ENCODE data around the gene ENC1. TPM values are rescaled to one million over a fixed set of nuclear protein-coding genes. Genes with fewer than 3 reads are reported as not detected.

Gene ENC1
- total RNA-seq, 1 experiment from 2014 or later, result 104 TPM

DNA sequence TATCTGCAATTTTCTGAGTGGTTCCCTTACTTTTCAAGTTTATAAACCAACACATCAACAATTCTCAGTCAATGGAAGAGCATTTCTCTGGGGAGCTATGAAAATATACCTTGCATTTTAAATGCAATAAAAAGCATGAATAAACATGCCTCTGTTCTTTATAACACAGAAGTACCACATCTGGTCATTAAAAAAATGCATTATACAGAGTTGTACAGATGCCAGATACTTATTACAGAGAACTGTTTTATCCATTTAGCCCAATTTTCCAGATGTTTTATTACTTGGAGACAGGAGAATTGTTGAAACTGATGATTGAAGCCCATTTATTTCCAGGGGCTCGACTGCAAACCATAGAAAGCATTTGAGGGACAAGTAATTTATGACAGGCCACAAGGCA lies 25.3 kb upstream of the ENC1 start:
- no peaks in the 10 kb centered on the region for H3K27me3 ChIP-seq
- no peak overlapping the region for H3K27ac ChIP-seq
- no peak overlapping the region for H3K4me3 ChIP-seq
- no peaks in the 10 kb centered on the region for H3K36me3 ChIP-seq
- H3K9me3 ChIP-seq (replicated peaks), result no peaks in the 10 kb centered on the region
- H3K4me1 ChIP-seq, result peaks cover under 1% of the 10 kb centered on the region; the same call in 1 of the 2 replicates
- no peak for DNase-seq

DNA sequence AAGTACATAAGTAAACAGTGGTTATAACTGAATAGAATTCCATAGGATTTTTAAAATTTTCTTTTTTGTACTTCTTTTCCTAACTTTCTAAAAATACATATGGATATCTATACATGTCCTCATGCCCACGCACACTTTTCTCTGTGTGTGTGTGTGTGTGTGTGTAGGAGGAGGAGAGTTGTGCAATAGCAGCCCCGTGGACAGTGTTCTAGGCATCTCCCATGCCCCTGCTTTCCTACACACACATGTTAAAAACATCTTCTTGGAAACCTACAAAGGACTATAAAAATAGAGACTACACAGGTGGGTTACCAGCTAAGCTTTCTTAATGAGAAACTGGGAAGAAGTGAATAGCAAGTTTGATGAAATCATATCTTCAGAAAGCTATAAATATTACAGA lies 24.7 kb upstream of the ENC1 start:
- no peak for DNase-seq
- H3K4me1 ChIP-seq, result peaks cover 5% of the 10 kb centered on the region; the same call in 1 of the 2 replicates
- H3K27me3 ChIP-seq, result no peaks in the 10 kb centered on the region
- no peaks in the 10 kb centered on the region for H3K36me3 ChIP-seq
- H3K4me3 ChIP-seq, result no peak overlapping the region
- no peak overlapping the region for H3K27ac ChIP-seq
- no peaks in the 10 kb centered on the region for H3K9me3 ChIP-seq (replicated peaks)

DNA sequence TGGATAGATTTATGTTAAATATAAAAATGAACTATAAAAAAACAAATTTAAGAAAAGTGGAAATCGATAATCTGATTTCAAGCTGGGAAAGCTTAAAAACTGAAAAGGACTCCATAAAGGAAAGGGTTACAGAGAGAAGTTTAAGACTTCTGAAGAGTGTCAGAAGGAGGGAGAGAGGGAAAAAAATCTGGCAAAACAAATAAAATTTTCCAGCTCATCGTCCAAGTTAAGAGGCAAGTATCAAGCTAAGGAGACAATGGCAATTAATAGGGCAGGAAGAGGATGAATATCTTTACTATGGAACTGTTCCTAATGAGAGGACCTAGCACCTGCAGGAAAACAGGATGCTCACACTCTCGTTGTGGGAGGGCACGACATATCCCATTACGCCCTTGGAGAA lies 24.0 kb upstream of the ENC1 start:
- no peaks in the 10 kb centered on the region for H3K36me3 ChIP-seq
- H3K27ac ChIP-seq, result no peak overlapping the region
- no peak for DNase-seq
- H3K27me3 ChIP-seq, result no peaks in the 10 kb centered on the region
- peaks cover 5% of the 10 kb centered on the region; the same call in 1 of the 2 replicates for H3K4me1 ChIP-seq
- no peak overlapping the region for H3K4me3 ChIP-seq
- H3K9me3 ChIP-seq (replicated peaks), result no peaks in the 10 kb centered on the region

DNA sequence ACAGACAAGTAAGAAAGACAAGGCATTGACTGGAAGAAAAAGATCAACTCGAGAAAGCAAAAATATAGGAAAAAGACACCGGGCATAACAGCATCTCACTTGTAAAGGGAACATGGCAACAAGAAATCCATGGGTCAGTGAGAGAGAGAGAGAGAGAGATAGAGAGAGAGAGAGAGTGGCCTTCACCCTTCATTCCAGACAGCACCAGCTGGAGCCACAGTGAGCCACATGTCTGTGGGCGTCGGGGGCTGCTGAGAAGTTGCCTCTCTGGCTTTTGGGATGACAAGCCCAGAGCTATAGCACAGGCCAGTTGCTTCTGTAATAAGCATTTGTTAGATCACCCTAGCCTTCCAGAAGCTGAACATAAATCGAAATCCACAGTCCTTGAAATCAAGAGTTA lies 20.3 kb upstream of the ENC1 start:
- no peak for DNase-seq
- peaks cover 5% of the 10 kb centered on the region; the same call in 1 of the 2 replicates for H3K4me1 ChIP-seq
- no peaks in the 10 kb centered on the region for H3K9me3 ChIP-seq (replicated peaks)

DNA sequence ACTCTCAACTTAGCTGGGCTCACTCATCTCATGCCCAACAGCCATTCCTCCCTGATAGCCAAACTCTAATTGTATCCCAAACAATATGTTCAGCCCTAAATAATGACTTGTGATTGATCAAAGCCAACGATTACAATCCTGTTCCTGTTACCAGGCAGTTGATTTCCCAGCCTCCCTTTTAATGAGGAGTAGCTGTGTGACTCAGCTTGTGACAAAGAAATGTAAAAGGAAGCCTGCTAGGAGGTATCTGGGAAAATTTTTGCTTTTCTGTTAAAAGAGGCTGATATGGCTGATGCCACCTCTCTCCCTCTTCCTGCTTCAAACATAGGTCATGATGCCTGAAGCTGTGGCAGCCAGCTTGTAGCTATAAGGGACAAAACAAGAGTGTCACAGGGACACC lies 19.6 kb upstream of the ENC1 start:
- H3K27me3 ChIP-seq, result no peaks in the 10 kb centered on the region
- no peaks in the 10 kb centered on the region for H3K9me3 ChIP-seq (replicated peaks)
- H3K4me1 ChIP-seq, result peaks cover 5% of the 10 kb centered on the region; the same call in 1 of the 2 replicates
- H3K27ac ChIP-seq, result no peak overlapping the region
- H3K36me3 ChIP-seq, result no peaks in the 10 kb centered on the region
- no peak for DNase-seq
- H3K4me3 ChIP-seq, result no peak overlapping the region

More for the DNA sequence above, 20.3 kb upstream of the ENC1 start:
- Histone ChIP-seq H3K36me3 (no peaks in the 10 kb centered on the region), H3K27me3 (no peaks in the 10 kb centered on the region), H3K4me3 (no peak overlapping the region), H3K27ac (no peak overlapping the region)

DNA sequence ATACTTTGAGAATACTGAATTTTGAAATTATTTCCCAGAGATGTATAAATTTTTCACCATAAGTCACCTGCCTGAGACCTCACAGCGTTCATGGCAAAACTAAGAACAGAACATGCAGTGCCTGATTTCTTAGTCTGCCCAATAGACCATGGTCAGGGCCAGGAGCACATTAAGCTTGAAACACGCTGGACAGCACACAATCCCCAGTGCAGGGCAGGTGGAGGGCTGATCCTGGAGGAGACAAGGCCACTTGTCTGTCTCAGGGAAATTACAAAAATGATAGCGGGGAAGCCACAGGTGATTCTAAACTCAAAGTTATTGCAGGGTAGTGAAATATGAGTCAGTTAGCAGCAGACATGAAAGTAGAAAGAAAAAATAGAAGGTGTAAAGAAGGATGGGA lies 18.6 kb upstream of the ENC1 start:
- no peaks in the 10 kb centered on the region for H3K27me3 ChIP-seq
- no peaks in the 10 kb centered on the region for H3K36me3 ChIP-seq
- DNase-seq, result no peak
- H3K9me3 ChIP-seq (replicated peaks), result no peaks in the 10 kb centered on the region
- H3K4me1 ChIP-seq, result peaks cover 5% of the 10 kb centered on the region; the same call in 1 of the 2 replicates
- no peak overlapping the region for H3K4me3 ChIP-seq
- no peak overlapping the region for H3K27ac ChIP-seq

DNA sequence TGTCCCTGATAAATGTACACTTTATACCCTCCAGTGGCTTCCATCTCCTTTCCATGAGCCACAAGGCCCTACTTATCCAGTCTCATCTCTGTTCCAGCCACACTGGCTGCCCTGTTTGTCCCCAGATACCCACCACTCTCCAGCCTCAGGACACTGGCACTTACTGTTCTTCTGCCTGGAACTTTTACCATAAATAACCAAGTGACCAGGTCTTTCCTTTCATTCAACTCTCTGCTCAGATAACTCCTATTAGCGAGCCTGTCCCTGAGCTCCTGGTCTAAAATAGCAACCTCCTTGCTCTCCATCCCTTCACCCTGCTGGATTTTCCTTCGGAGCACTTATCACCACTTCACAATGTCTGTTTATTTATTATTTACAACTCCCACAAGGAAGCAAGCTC lies 16.6 kb upstream of the ENC1 start:
- no peaks in the 10 kb centered on the region for H3K9me3 ChIP-seq (replicated peaks)
- H3K27ac ChIP-seq, result no peak overlapping the region
- DNase-seq, result no peak
- H3K4me1 ChIP-seq, result peaks cover 5% of the 10 kb centered on the region; the same call in 1 of the 2 replicates
- no peaks in the 10 kb centered on the region for H3K36me3 ChIP-seq
- H3K4me3 ChIP-seq, result no peak overlapping the region
- no peaks in the 10 kb centered on the region for H3K27me3 ChIP-seq

DNA sequence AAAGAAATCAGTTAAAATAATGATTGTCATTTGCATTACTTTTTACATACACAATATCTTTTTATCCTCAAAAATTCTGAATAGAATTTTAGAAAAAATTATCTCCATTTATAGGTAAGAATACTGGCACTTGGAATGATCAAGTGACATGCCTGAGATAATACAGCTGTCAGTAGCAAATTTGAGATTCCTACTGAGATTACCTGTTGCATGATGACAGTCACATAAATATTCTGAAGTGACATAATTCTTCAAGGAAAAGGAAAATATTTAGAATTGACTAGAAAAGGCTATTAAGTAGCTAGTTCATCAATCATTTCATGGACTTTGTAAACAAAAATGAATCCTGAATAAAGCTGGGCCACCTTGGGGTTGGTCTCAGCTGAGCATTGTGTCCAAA lies 15.2 kb upstream of the ENC1 start:
- DNase-seq, result no peak
- H3K4me1 ChIP-seq, result peaks cover 3% of the 10 kb centered on the region; the same call in 1 of the 2 replicates
- H3K9me3 ChIP-seq (replicated peaks), result no peaks in the 10 kb centered on the region
- no peak overlapping the region for H3K4me3 ChIP-seq
- H3K27ac ChIP-seq, result no peak overlapping the region
- no peaks in the 10 kb centered on the region for H3K27me3 ChIP-seq
- H3K36me3 ChIP-seq, result no peaks in the 10 kb centered on the region

DNA sequence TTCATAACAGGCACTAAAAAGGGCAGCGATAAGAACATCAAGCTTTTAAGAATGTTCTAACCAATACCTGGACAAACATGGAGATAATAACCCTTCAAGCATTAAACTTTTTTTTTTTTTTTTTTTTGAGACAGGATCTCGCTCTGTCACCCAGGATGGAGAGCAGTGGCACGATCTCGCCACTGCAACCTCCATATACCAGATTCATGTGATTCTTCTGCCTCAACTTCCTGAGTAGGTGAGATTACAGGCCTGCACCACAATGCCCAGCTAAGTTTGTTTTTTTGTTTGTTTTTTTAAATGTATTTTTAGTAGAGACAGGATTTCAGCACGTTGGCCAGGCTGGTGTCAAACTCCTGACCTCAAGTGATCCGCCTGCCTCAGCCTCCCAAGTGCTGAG lies 14.7 kb upstream of the ENC1 start:
- no peaks in the 10 kb centered on the region for H3K27me3 ChIP-seq
- no peak for DNase-seq
- H3K27ac ChIP-seq, result no peak overlapping the region
- H3K4me1 ChIP-seq, result no peaks in the 10 kb centered on the region
- no peak overlapping the region for H3K4me3 ChIP-seq
- H3K9me3 ChIP-seq (replicated peaks), result no peaks in the 10 kb centered on the region
- no peaks in the 10 kb centered on the region for H3K36me3 ChIP-seq

DNA sequence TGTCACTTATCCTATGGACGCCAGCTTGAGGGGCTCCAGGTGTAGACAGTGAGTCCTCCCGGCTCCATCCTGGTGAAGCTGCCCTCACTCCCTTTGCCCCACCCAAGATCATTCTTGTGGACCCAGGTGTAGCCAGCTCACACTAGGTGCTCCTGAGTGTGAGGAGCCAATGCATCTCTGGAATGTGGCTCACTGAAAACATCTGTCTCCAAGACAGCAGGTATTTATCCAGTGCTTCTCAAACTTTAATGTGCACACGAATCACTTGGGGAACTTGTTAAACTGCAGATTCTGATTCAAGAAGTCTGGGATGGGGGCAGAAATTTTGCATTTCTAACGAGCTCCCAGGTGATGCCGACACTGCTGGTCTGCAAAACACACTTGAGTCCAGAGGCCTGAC lies 13.5 kb upstream of the ENC1 start:
- DNase-seq, result no peak
- H3K4me1 ChIP-seq, result peaks cover 5% of the 10 kb centered on the region; the same call in 1 of the 2 replicates

DNA sequence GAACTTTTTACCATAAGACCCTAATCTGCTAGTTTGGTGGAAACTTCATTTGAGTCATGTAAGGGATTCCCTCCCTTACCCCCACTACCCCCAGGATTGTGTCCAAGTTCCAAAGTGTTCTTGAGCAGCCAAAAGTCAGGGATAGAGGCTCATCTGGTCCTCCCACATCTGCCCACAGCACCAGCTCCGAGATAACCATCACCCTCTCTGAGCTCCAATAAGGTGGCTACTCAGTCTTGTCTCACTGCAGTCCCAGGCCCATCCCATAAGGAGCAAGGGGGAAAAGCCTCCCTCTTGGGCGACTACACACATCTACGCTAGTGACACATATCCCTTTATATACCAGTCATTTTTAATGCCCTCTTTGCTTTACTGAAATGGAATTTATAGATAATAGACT lies 12.0 kb upstream of the ENC1 start:
- no peaks in the 10 kb centered on the region for H3K36me3 ChIP-seq
- H3K4me1 ChIP-seq, result peaks cover 18% of the 10 kb centered on the region
- no peaks in the 10 kb centered on the region for H3K27me3 ChIP-seq
- no peaks in the 10 kb centered on the region for H3K9me3 ChIP-seq (replicated peaks)
- H3K27ac ChIP-seq, result no peak overlapping the region
- DNase-seq, result no peak
- no peak overlapping the region for H3K4me3 ChIP-seq

More for the DNA sequence above, 13.5 kb upstream of the ENC1 start:
- Histone ChIP-seq H3K9me3 (replicated peaks) (no peaks in the 10 kb centered on the region), H3K36me3 (no peaks in the 10 kb centered on the region), H3K27ac (no peak overlapping the region), H3K27me3 (no peaks in the 10 kb centered on the region), H3K4me3 (no peak overlapping the region)

DNA sequence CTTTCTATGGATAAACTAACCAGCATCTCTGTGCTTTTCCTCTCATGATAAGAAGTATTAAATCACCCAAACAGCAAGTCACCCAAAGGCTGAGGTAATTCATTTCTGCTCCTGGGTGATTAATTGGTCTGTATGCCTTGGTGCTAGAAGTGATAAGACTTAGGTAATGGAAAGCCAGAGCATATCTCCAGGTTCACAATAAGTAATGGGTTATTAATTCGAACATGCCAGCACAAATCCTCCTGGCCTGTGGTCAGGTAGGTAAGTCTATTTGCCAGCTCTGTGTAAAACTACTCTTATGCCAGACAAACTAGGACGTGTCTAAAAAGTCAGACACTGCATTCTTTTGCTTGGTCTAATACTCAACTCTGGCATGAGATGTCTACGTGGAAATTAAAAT lies 11.2 kb upstream of the ENC1 start:
- DNase-seq, result no peak
- H3K27me3 ChIP-seq, result no peaks in the 10 kb centered on the region

DNA sequence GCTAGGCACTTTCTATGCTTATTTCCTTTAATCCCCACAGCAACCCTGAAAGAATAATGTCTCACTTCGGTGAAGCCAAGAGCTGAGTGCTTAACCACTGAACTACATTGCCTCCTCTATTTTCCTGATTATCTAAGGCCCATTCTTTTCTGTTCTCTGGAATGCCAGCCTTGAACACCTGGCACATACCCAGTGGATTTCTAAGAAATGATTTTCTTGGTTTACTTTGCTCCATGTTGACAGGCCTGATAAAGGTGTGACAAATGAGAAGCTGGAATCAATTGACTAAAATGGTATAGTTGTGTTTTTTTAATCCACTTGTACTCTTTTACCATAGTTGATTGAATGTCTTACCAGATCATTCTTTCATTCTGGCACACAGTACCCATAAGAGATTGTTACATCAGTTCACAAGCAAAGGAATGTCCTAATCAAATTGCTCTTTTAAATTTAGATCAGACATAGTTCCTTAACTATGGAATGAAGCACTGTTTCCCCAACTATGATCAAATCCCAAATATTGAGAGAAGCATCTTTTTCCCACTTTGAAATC lies 9.0 kb upstream of the ENC1 start:
- H3K4me1 ChIP-seq, result peaks cover 29% of the 10 kb centered on the region
- H3K27me3 ChIP-seq, result no peaks in the 10 kb centered on the region
- H3K4me3 ChIP-seq, result no peak overlapping the region
- DNase-seq, result no peak
- no peaks in the 10 kb centered on the region for H3K36me3 ChIP-seq
- H3K27ac ChIP-seq, result peak overlapping the region; percentile 46; the same call in 1 of the 2 replicates
- no peaks in the 10 kb centered on the region for H3K9me3 ChIP-seq (replicated peaks)

More for the DNA sequence above, 11.2 kb upstream of the ENC1 start:
- Histone ChIP-seq H3K27ac (no peak overlapping the region), H3K4me1 (peaks cover 27% of the 10 kb centered on the region), H3K4me3 (no peak overlapping the region), H3K9me3 (replicated peaks) (no peaks in the 10 kb centered on the region), H3K36me3 (no peaks in the 10 kb centered on the region)

DNA sequence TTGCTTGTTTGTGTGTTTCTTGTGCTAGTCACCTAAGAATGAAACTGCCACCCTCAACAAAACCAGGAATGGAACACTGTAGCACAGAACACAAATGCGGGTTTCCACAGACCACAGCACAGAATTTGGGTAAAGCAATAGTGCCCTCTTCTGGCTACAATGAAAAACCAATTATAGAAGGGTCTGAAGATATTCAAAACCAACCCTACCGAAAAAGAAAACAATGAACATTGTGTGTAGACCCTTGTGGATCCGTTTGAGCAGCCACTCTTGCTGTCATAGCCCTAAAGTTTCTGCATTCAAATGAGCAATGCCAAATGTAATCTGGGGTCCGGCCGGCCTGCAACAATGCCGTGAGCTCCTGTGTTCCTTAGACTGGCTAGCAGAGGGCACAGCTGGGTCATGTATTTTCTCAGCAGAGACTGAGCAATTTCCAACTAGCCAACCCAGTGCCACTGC lies 8.3 kb upstream of the ENC1 start:
- Histone ChIP-seq H3K27me3 (no peaks in the 10 kb centered on the region), H3K4me1 (peaks cover 29% of the 10 kb centered on the region), H3K4me3 (no peak overlapping the region), H3K36me3 (no peaks in the 10 kb centered on the region), H3K27ac (peak overlapping the region; percentile 46; the same call in 1 of the 2 replicates), H3K9me3 (replicated peaks) (no peaks in the 10 kb centered on the region)
- peak; percentile 62 to 89 for DNase-seq

DNA sequence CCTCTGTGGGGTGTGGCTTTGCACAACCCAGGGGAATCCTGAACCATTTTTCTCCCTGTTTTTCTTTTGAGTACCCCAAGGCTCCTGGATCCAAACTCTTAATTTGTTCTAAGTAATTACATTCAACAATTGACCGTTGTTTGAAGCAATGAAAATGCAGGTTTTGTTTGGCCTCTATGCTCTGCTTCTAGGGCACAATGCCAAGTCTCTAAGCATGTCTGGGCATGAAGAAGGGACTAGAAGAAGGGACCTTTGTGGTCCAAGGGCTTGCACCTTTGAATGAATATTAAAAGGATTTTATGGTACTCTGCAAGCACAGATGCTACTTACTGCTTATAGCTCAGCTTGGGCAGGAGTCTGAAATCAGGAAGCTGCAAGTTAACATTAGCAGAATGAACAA lies 6.6 kb upstream of the ENC1 start:
- peak overlapping the region; percentile 46 for H3K27ac ChIP-seq
- H3K4me1 ChIP-seq, result peaks cover 38% of the 10 kb centered on the region
- no peaks in the 10 kb centered on the region for H3K9me3 ChIP-seq (replicated peaks)
- H3K4me3 ChIP-seq, result no peak overlapping the region
- peak; percentile 77 to 92 for DNase-seq
- no peaks in the 10 kb centered on the region for H3K27me3 ChIP-seq
- no peaks in the 10 kb centered on the region for H3K36me3 ChIP-seq

DNA sequence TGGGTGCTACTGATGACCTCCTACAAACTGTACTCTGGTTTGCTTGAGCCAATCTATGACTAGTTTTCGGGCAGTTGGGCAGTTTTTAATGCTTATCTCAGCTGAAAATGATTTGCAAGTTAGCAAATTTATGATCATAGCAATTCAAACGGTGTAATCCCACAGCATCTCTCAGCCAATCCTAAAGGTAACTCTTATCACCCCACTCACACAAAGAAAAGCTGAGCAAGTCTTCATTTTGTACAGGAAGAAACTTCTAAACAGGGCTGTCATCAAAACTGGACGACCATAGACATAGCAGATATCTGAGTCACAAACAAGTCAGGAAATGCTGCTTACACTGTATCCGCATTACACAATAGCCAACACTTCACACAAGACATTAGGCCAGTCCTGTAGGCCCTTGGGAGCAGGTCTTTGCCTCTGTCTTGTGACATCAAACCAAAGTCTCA lies 2.6 kb upstream of the ENC1 start:
- no peaks in the 10 kb centered on the region for H3K27me3 ChIP-seq
- peaks cover 33% of the 10 kb centered on the region for H3K4me1 ChIP-seq
- no peaks in the 10 kb centered on the region for H3K9me3 ChIP-seq (replicated peaks)
- H3K4me3 ChIP-seq, result no peak overlapping the region
- peaks cover 14% of the 10 kb centered on the region for H3K36me3 ChIP-seq
- DNase-seq, result no peak
- H3K27ac ChIP-seq, result no peak overlapping the region
